Hypothalamus (tissue), 51 donors: ENCODE data around the gene STK38L.

Experiments
- DNase-seq, 51 donors: peaks; one replicate each; lab custom pipeline; 2025; lab: John Stamatoyannopoulos, UW

STK38L gene

DNA sequence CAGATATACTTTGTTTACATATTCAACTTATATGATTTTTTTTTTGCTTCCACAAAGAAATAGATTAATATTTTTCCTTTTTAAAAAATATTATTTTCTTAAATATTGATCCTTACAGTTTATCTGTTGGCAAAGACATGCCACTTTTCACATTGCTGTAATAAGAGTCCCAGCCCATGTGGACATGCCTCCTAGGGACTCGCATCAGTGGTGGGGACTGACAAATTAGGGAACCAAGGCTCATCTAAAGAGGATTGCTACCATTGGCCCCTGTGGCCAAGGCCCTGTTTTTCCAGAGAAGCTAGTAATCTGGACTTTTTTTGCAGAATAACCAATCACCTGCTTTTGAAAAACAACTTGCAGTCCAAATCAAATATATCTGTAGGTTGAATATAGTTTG, 60.8 kb downstream of the STK38L start:
- DNase-seq, result no peak

DNA sequence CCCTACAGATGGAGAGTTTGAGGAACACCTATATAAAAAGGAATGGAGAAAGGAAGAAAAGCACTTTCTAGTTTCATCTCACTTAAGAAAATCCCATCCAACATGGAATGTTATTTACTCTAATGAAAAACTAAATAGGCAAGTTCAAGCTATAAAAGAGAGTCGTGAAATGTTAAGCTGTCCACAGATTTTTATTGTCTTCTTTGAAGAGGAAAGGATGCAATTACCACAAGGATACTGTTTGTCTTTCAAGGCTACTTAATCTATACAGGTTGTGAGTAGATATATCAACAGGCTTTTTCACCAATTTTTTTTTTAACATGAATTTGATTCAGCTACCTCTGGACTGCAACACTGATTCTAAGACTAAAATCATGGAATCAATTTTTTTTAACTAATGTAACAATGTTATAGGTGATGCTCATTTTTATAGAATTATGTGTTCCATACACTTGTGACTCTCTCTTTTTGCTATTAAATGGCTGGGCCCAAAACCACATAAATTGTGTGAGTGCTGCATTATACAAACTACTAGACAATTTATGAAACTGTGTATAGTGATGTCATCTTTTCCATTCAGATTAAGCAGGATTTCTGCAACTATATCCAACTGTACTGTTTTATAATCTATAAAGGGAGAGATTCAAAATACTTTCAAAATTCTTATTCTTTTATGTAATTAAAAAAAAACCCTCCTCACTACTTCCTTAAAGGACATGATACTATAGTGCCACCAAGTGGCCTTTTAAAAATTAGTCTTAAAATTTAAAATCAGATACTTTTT, 61.8 kb downstream of the STK38L start:
- DNase-seq, result no peak

- no peak for DNase-seq
These were observed 65.4 kb downstream of the STK38L start for GRCh38 chr12:27309293-27309994.

DNA sequence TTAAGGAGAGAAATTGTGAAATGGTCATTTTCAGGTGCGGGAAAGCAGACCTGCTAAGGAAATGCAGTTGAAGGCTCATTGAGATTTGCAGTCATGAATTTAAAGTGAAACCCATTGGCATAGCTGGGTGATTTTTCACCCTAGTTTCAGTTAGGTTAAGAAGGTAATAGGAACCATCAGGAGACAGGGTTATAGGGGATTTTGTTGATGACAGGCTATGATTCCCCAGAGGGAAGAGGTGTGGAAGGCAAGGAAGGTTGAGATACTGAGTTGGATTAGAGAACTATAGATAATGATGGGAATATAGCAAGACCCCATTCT, 65.9 kb downstream of the STK38L start:
- DNase-seq, result no peak

GRCh38 chr12:27316947-27317346, 72.9 kb downstream of the STK38L start:
- DNase-seq, result no peak

- DNase-seq, result no peak
These were observed 75.3 kb downstream of the STK38L start for GRCh38 chr12:27319409-27319808.

DNA sequence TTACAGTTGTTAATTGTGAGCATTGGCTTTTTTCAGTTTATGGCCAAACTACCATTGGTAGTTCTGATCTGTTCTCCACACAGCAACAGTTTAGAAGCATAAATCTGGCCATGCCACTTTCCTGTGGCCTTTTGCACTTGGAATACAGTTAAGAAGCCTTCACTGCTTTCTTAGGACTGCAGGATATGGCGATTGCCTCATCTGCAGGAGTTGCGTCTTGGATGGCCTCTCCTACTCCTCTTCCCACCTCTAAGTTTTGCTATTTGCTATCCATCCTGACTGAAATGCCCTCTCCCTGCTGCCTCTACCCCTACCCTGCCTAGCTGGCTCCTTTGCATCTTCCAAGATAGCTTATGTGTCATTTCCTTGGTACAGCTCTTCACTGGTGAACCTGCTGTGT, 75.8 kb downstream of the STK38L start:
- no peak for DNase-seq

DNA sequence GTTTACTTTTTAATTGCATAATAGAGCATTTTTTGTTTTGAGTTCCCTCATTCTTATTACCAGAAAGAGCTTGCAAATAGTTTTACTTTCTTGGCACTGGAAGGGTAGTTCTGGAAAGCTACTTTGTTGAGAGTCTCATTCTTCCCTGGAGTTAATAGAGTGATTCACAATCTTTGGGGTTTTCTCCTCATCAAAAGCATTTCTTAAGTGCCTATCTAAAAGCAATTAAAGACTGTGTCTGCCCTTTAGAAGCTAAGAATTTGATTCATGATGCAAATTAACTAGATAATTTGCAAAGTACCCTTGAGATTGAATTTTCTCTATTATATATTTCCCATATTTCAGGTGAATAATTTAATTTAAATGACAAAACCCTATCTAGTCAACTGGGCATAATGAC, 80.4 kb downstream of the STK38L start:
- no peak for DNase-seq

GRCh38 chr12:27330846-27331245, 86.8 kb downstream of the STK38L start:
- DNase-seq, result no peak

GRCh38 chr12:27331291-27331926, 87.3 kb downstream of the STK38L start:
- peak in 1 of 51 donors; percentile 6 for DNase-seq

- no peak for DNase-seq
These were observed 87.8 kb downstream of the STK38L start for GRCh38 chr12:27331927-27332324.

- DNase-seq, result no peak
These were observed 88.3 kb downstream of the STK38L start for GRCh38 chr12:27332407-27332713.

DNA sequence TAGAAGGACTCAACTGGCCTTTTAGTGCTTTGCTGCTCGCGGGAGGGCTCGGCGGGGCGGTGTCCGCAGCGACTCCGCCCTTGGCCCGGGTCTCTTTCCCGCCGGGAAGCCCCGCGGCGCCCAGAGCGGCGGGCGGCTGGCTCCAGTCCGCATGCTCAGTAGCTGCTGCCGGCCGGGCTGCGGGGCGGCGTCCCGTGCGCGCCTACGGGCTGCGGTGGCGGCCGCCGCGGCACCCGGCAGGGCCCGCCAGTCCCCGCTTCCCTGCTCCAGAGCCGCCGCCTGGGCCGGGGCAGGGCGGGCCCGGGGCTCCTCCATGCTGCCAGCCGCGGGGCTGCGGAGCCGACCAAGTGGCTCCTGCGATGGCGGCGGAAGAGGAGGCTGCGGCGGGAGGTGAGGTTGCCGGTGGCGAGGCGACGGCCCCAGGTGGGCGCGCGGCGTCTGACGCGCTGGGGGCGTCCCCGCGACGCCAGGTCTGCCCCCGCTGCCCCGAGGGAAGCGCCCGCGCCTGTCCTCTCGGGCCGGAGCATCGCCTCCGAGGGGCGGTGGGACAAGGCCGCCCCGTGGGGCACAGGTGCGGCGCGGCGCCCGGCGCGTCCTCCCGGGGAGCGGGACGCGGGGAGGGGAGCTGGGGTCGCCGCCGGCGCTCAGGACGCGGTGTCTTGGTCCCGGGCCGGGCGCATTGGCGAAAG, 88.8 kb downstream of the STK38L start, which contains the start of gene BMAL2:
TSS of gene BMAL2 (plus strand) at position 123 of the 689 bp plus-strand sequence. CDS start at position 360, 237 bp downstream.
- DNase-seq, result peak in 16 of 51 donors; percentile 1 to 39 (median 10)

DNA sequence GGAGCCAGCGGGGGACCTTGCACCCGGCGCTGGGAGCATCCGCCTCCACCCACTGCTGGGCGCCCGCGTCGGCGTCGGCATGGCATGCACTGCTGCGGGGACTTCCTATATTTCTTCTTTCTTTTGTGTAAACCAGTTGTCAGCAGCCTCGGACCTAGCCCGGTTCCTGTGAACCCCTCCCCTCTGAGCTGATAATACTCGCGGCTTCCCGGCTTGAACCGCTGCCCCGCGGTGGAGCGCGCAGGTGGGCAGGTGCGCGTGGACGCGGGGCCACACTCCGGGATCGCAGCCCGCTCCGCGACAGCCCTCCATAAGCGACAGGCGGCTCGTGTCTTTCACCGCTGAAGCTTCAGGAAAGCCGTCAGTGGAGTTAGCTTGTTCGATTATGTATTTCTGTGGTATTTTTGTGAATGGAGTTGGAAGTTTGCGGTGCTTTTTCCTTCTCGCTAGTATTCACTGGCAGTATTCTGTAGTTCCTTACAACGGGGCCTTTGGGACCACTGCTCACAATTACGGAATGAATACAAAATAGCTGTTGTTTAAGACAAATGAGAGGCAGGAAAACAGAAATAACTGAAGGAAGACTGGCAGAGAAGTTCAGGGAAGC, 89.4 kb downstream of the STK38L start:
- DNase-seq, result peak in 11 of 51 donors; percentile 1 to 29 (median 5)

- no peak for DNase-seq
These were observed 90.1 kb downstream of the STK38L start for GRCh38 chr12:27334042-27334720.

GRCh38 chr12:27334721-27335082, 90.6 kb downstream of the STK38L start:
- DNase-seq, result no peak

DNA sequence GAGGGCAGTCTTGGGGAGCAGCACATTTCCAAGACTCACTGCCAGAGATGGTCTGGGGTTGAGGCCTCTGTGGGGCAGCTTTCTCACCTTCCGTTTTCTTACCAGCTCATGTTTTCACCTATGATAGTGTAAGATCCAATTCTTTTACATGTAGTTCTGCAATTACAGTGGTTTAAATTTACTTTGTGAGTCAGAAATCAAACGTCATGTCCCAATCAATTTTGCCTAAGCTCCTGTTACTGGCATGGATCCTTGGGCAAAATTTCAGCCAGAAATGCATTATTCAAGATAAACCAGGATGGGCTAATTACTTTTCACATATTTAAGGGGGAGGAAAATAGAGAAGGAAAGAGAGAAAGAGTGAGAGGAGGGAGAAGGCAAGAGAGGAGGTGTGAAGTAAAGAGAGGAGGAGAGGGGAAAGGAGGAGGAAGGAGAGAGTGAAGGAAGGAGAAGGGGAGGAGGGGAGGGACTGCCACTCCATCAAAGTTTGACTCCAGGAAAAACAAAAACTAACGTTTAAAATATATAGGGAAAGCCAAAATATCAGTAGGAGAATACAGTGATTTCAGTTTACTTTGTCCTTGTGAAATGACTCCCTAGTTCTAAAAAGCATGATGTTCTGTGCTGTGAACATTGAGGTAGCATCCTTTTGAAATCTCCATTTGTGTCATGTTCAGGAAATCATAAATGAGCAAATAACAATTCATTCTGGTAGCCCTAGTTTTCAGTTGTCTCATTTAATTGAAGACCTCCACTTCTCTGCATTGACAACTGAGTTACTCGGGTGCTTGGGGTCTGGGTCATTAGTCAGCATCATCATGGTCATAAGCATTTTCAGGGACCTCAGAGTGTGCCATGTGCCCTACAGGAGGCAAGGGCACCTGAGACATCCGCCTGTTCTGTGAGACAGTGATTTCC, 91.5 kb downstream of the STK38L start:
- DNase-seq, result no peak

DNA sequence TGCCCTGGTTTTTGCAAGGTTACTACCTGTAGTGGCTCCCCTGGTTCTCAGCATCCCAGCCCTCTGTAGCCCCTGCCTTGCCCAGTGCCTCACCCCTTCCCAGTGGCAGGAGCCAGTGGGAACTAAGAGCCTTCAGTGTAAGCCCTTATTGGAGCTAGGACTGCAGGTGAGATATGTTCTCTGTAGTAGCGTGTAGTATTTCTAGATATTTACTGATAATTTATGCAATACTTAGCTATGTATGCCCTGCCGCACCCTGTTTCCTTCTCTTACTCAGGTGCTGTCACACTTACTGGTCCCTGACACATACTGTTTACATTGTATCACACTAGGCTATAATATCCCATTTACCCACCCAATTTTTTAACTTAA, 92.2 kb downstream of the STK38L start:
- no peak for DNase-seq

DNA sequence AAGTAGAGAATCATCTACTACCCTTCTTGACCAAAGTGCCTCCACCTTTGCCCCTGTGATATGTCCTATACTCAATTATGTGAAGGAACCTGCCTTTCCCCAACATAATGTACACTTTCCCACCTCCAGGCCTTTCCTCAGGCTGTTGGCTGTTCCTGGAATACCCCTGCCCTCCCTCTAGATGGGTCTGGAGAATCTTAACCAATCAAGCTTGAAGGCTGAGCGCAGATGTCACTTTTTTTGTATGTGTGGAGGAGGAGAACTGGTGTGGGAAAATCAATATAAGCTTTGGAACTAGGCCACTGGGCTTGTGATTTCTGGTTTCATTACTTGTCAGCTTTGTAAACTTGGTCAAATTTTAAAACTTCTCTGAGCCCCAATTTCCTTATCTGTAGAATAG, 93.3 kb downstream of the STK38L start:
- no peak for DNase-seq
